ENCODE data around the gene RPS6KA3. TPM values are rescaled to one million over a fixed set of nuclear protein-coding genes. Genes with fewer than 3 reads are reported as not detected.

The RPS6KA3 gene
- total RNA-seq, 1 donor from 2014 or later: 21.8 TPM

- DNase-seq (ENCODE audit: extremely low spot score, unreplicated experiment): no peak
- H3K36me3 Mint-ChIP-seq (ENCODE audit: unreplicated experiment): no peaks in the 10 kb centered on the region
- no peaks in the 10 kb centered on the region for H3K27me3 Mint-ChIP-seq (ENCODE audit: unreplicated experiment)
- peak overlapping the region; percentile 85 for H3K4me3 Mint-ChIP-seq (ENCODE audit: unreplicated experiment)
- TF ChIP-seq CTCF (IDR thresholded peaks at IDR 0.05): no peak
- H3K9me3 Mint-ChIP-seq (ENCODE audit: unreplicated experiment): no peaks in the 10 kb centered on the region
- H3K27ac Mint-ChIP-seq (ENCODE audit: unreplicated experiment): peak overlapping the region; percentile 81
- peaks cover 13% of the 10 kb centered on the region for H3K4me1 Mint-ChIP-seq (ENCODE audit: unreplicated experiment)
These were observed 860 bp upstream of the RPS6KA3 start for GRCh38 chrX:20267607-20267930.

- no peaks in the 10 kb centered on the region for H3K36me3 Mint-ChIP-seq (ENCODE audit: unreplicated experiment)
- H3K4me3 Mint-ChIP-seq (ENCODE audit: unreplicated experiment): peak overlapping the region; percentile 88
- no peak for DNase-seq (ENCODE audit: extremely low spot score, unreplicated experiment)
- no peak for TF ChIP-seq CTCF (IDR thresholded peaks at IDR 0.05)
- H3K27me3 Mint-ChIP-seq (ENCODE audit: unreplicated experiment): no peaks in the 10 kb centered on the region
- H3K4me1 Mint-ChIP-seq (ENCODE audit: unreplicated experiment): peaks cover 14% of the 10 kb centered on the region
- peak overlapping the region; percentile 94 for H3K27ac Mint-ChIP-seq (ENCODE audit: unreplicated experiment)
- H3K9me3 Mint-ChIP-seq (ENCODE audit: unreplicated experiment): no peaks in the 10 kb centered on the region
These were observed 705 bp downstream of the RPS6KA3 start for GRCh38 chrX:20265726-20266681.

- H3K4me1 Mint-ChIP-seq (ENCODE audit: unreplicated experiment): peaks cover 14% of the 10 kb centered on the region
- TF ChIP-seq CTCF (IDR thresholded peaks at IDR 0.05): no peak
- H3K9me3 Mint-ChIP-seq (ENCODE audit: unreplicated experiment): no peaks in the 10 kb centered on the region
- no peaks in the 10 kb centered on the region for H3K36me3 Mint-ChIP-seq (ENCODE audit: unreplicated experiment)
- DNase-seq (ENCODE audit: extremely low spot score, unreplicated experiment): no peak
- H3K27me3 Mint-ChIP-seq (ENCODE audit: unreplicated experiment): no peaks in the 10 kb centered on the region
- H3K27ac Mint-ChIP-seq (ENCODE audit: unreplicated experiment): peak overlapping the region; percentile 94
- H3K4me3 Mint-ChIP-seq (ENCODE audit: unreplicated experiment): peak overlapping the region; percentile 88
These were observed 1.4 kb downstream of the RPS6KA3 start for GRCh38 chrX:20265221-20265725.

GRCh38 chrX:20263474-20263873, 3.2 kb downstream of the RPS6KA3 start:
- Mint-ChIP-seq H3K27ac (ENCODE audit: unreplicated experiment) (peak overlapping the region; percentile 53), H3K4me3 (ENCODE audit: unreplicated experiment) (no peak overlapping the region), H3K27me3 (ENCODE audit: unreplicated experiment) (no peaks in the 10 kb centered on the region), H3K9me3 (ENCODE audit: unreplicated experiment) (no peaks in the 10 kb centered on the region), H3K4me1 (ENCODE audit: unreplicated experiment) (peaks cover 14% of the 10 kb centered on the region), H3K36me3 (ENCODE audit: unreplicated experiment) (no peaks in the 10 kb centered on the region)
- no peak for TF ChIP-seq CTCF (IDR thresholded peaks at IDR 0.05)
- no peak for DNase-seq (ENCODE audit: extremely low spot score, unreplicated experiment)

- no peaks in the 10 kb centered on the region for H3K27me3 Mint-ChIP-seq (ENCODE audit: unreplicated experiment)
- H3K36me3 Mint-ChIP-seq (ENCODE audit: unreplicated experiment): no peaks in the 10 kb centered on the region
- H3K4me1 Mint-ChIP-seq (ENCODE audit: unreplicated experiment): peaks cover 14% of the 10 kb centered on the region
- no peaks in the 10 kb centered on the region for H3K9me3 Mint-ChIP-seq (ENCODE audit: unreplicated experiment)
- TF ChIP-seq CTCF (IDR thresholded peaks at IDR 0.05): no peak
- H3K4me3 Mint-ChIP-seq (ENCODE audit: unreplicated experiment): no peak overlapping the region
- H3K27ac Mint-ChIP-seq (ENCODE audit: unreplicated experiment): no peak overlapping the region
- no peak for DNase-seq (ENCODE audit: extremely low spot score, unreplicated experiment)
These were observed 5.8 kb downstream of the RPS6KA3 start for GRCh38 chrX:20260885-20261284.

All from osteocyte (in vitro differentiated cells).